HFFc6 (cell line): Measurements from ENCODE around the gene ARAP1. TPM values are rescaled to one million over a fixed set of nuclear protein-coding genes. Genes with fewer than 3 reads are reported as not detected.

Source experiments
- DNase-seq: peaks from one replicate; pipeline ENCODE4 v3.0.0-alpha.2; 2018
- H3K27ac Mint-ChIP-seq: 2 replicates; pipeline ENCODE4 v1.8.0; 2020; ENCODE audit warnings: mild to moderate bottlenecking, mixed read lengths
- H3K27me3 Mint-ChIP-seq: 2 replicates; pipeline ENCODE4 v1.8.0; 2021; ENCODE audit warnings: mild to moderate bottlenecking, moderate library complexity, mixed read lengths; ENCODE audit not compliant: insufficient read depth
- H3K36me3 Mint-ChIP-seq: 2 replicates; pipeline ENCODE4 v1.8.0; 2021; ENCODE audit warnings: low read depth, mixed read lengths
- H3K4me1 Mint-ChIP-seq: 2 replicates; pipeline ENCODE4 v1.8.0; 2020; ENCODE audit warnings: low read depth, mixed read lengths
- H3K4me3 Mint-ChIP-seq: 2 replicates; pipeline ENCODE4 v1.8.0; 2020; ENCODE audit warnings: mild to moderate bottlenecking, moderate library complexity, mixed read lengths
- H3K9me3 Mint-ChIP-seq: 2 replicates; pipeline ENCODE4 v1.8.0; 2020; ENCODE audit warnings: mild to moderate bottlenecking, mixed read lengths
- total RNA-seq, 6 experiments: library from RNA; stranded (reverse); fragmentation: NEBNext Ultra II Directional; extraction: Animal tissue kit (Norgen Biotek cat#: 25700); gene quantifications; 2 replicates in 1 of 6; 3 replicates in 5 of 6; pipeline ENCODE4 v1.2.3, GENCODE V29; 2021
- TF ChIP-seq, protein P1 (sequence below): fragments of 200-600 bp; sonication (generic); IDR thresholded peaks from 2 replicates; pipeline ENCODE4 v1.5.0; 2021; ENCODE audit warnings: antibody characterized with exemption, mild to moderate bottlenecking

The ARAP1 gene
- total RNA-seq, 6 experiments from 2014 or later, result 42.5 to 49.0 (median 46.8) TPM

DNA sequence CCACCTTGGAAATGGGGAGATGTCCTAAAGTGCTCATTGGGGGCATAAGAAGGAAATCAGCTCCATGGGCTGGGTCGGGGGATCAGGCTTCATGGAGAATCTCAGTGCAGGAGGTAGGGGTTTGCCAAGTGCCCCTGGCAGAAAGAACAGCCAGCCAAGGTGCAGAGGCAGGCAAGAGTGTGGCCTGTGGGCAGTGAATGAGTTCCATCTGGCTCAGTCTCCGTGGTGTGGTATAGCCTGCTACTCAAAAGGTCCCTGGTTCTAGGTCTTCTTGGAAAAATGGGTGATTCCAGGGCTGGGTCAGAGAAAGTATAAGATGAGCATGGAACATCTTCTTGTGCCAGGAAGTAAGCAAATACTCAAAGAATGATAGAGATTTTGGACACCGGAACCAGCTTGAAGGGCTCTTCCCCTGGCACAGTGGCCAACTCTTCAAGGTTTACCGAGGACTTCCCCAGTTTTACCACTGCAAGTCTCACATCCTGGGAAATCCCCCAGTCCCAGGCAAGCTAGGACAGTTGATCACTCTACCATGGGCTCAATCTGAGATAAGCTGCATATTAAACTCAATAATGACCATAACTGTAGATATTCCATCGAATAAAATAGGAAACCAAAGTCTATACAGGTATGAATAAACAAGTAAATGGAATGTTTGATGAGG is 10.6 kb upstream of the ARAP1 start:
- no peak for DNase-seq
- Mint-ChIP-seq H3K4me3 (no peak overlapping the region), H3K9me3 (peaks cover 19% of the 10 kb centered on the region), H3K27me3 (peaks cover 7% of the 10 kb centered on the region), H3K27ac (no peak overlapping the region), H3K36me3 (peaks cover 20% of the 10 kb centered on the region), H3K4me1 (peaks cover 22% of the 10 kb centered on the region)
- TF ChIP-seq, protein P1, sequence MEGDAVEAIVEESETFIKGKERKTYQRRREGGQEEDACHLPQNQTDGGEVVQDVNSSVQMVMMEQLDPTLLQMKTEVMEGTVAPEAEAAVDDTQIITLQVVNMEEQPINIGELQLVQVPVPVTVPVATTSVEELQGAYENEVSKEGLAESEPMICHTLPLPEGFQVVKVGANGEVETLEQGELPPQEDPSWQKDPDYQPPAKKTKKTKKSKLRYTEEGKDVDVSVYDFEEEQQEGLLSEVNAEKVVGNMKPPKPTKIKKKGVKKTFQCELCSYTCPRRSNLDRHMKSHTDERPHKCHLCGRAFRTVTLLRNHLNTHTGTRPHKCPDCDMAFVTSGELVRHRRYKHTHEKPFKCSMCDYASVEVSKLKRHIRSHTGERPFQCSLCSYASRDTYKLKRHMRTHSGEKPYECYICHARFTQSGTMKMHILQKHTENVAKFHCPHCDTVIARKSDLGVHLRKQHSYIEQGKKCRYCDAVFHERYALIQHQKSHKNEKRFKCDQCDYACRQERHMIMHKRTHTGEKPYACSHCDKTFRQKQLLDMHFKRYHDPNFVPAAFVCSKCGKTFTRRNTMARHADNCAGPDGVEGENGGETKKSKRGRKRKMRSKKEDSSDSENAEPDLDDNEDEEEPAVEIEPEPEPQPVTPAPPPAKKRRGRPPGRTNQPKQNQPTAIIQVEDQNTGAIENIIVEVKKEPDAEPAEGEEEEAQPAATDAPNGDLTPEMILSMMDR, result no peak

- peaks cover 20% of the 10 kb centered on the region for H3K36me3 Mint-ChIP-seq
- peaks cover 7% of the 10 kb centered on the region for H3K27me3 Mint-ChIP-seq
- peaks cover 25% of the 10 kb centered on the region for H3K4me1 Mint-ChIP-seq
- H3K9me3 Mint-ChIP-seq, result peaks cover 19% of the 10 kb centered on the region
- DNase-seq, result no peak
- no peak overlapping the region; the same call in 1 of the 2 replicates for H3K27ac Mint-ChIP-seq
- no peak overlapping the region for H3K4me3 Mint-ChIP-seq
- TF ChIP-seq, protein P1, result no peak
Measured at GRCh38 chr11:72760539-72761405, 8.6 kb upstream of the ARAP1 start.

DNA sequence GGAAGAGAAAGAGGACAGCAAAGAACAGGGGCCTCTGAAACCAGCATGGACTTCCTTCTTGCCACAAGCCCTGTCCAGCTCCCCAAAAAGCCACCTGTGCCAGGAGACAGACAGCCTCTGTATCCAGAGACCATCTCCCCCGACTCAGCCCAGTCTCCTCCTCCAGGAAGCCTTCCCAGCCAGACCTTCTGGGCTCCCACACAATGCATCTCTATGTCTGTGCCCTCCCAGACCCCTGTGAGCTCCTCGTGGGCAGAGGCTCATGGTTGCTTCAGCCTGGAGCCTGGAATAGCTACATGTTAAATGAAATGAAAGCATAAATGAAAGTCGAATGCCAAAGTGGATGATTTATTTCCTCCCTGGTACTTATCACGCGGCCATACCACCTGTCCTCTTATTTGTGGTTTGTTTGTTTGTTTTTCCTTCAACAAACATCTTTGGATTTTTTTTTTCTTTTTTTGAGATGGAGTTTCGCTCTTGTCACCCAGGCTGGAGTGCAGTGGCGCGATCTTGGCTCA is 7.3 kb upstream of the ARAP1 start:
- peaks cover 25% of the 10 kb centered on the region for H3K4me1 Mint-ChIP-seq
- TF ChIP-seq, protein P1, result no peak
- H3K27ac Mint-ChIP-seq, result no peak overlapping the region

GRCh38 chr11:72758690-72759389 is 6.6 kb upstream of the ARAP1 start:
- Mint-ChIP-seq H3K4me3 (no peak overlapping the region), H3K36me3 (peaks cover 25% of the 10 kb centered on the region)

More for the DNA sequence above, 7.3 kb upstream of the ARAP1 start:
- Mint-ChIP-seq H3K36me3 (peaks cover 20% of the 10 kb centered on the region), H3K9me3 (peaks cover 19% of the 10 kb centered on the region), H3K27me3 (peaks cover 6% of the 10 kb centered on the region), H3K4me3 (no peak overlapping the region)
- DNase-seq, result no peak

DNA sequence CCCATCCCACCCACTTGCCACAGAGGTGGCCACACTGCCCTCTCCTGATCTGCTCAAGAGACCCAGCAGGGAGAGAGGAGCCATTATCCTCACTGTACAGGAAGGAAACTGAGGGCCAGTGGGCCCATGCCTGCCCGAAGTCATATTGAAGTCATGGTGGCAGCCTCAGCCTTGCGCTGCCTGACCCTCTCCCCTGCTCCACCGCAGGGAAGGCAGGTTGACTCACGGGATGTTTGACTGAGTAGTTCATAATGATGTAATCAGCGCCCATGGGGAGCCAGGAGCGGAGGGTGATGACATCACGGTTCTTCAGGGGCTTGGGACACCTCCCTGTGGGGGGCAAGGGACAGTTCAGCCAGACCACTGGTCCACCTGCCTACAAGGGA is 6.1 kb upstream of the ARAP1 start:
- H3K9me3 Mint-ChIP-seq, result peaks cover 19% of the 10 kb centered on the region
- peak overlapping the region; percentile 66 for H3K27ac Mint-ChIP-seq
- DNase-seq, result peak; percentile 50
- H3K36me3 Mint-ChIP-seq, result peaks cover 25% of the 10 kb centered on the region
- peaks cover 32% of the 10 kb centered on the region for H3K4me1 Mint-ChIP-seq
- TF ChIP-seq, protein P1, result no peak
- H3K27me3 Mint-ChIP-seq, result peaks cover 6% of the 10 kb centered on the region
- no peak overlapping the region for H3K4me3 Mint-ChIP-seq

More at GRCh38 chr11:72758690-72759389, 6.6 kb upstream of the ARAP1 start:
- H3K9me3 Mint-ChIP-seq, result peaks cover 19% of the 10 kb centered on the region
- TF ChIP-seq, protein P1, result no peak
- DNase-seq, result no peak
- peaks cover 6% of the 10 kb centered on the region for H3K27me3 Mint-ChIP-seq
- H3K27ac Mint-ChIP-seq, result peak overlapping the region; percentile 66
- H3K4me1 Mint-ChIP-seq, result peaks cover 30% of the 10 kb centered on the region
